NCI-H345 treated with DMSO at 0.1 percent for 48 hours (cell line): ENCODE results near the gene CNBD2.
"Not testable (repeated sequence)": the region's sequence is repeated elsewhere in the genome, so short reads cannot be mapped to it uniquely, and the experiment has no call there.

ENCODE experiments used
- DNase-seq: peaks from one replicate; lab custom pipeline; 2025; ENCODE audit not compliant: unreplicated experiment; lab: John Stamatoyannopoulos, UW

Gene CNBD2

DNA sequence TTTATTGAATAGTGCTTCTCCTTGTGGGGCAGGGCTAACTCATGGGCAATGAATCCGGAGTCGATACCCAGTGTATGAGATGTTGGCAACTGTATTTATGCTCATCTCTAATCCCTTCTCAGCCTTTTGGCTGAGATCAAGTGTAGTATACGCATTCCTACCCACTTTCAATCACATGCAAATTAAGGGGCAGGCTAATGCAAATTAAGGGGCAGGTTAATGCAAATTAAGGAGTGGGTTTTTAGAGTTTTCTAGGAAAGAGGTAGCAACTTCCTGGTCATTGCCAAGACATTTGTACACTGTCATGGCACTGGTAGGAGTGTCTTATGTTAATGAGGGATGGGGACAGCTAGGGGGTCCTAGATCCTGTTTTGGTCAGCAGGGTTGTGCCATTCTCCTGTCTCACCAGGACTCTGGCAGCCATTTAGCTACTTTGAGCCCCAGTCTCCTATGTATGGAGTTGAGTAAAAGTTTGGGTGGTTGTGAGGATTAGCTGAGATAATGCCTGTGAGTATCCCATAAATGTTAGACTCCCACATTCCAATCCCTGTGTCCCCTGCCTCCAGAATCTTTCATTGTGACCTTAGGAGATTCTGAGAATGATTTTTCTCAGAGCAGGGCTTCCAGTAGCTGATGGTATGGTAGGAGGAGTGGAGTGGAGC is at the start of gene CNBD2:
Gene CNBD2, plus strand, starts transcription at position 612 of the 662 bp plus-strand sequence. CDS start 173 bp downstream, outside the sequence.
- DNase-seq, result no peak

- DNase-seq, result no peak
Observed at GRCh38 chr20:35920523-35920922, 47.9 kb upstream of the CNBD2 start.

DNA sequence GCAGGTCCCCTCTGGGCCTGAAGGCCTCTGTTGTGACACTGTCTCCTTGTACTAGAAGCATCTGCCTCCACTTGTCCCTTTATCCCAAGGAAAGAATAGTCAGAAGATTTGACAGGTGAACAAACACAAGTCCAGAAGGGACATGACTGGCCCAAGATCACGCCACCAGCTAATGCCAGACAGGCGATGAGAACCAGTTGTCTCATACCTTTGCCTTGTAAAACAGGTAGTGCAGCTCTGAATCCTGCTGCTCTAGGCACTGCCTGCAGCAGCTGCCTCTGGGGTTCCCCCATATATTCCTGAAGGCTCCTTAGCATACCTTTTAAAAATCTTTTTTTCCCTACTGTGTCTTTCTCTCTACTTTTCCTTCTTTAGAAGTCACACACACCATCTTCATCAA is 39.1 kb upstream of the CNBD2 start:
- DNase-seq, result no peak

GRCh38 chr20:35934050-35934449 is 34.3 kb upstream of the CNBD2 start:
- no peak for DNase-seq

DNA sequence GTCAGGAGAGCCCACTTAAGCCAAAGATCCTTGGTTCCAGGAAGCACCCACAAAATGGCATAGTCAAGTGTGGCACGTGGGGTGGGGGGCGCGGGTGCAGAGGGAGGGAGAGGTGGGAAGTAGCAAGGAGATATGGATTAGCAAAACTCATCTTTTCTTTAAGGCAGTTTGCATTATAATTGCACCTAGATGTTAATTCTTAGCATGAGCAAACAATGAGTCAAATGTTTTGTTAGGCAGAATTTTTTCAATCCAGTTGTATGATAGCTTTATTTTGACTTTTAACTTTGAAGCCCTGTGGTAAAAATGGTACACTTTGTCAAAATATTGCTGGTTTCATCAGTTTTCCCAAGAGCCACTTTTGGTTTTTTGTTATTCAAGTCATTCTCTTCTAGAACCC is 29.1 kb upstream of the CNBD2 start:
- DNase-seq, result no peak

GRCh38 chr20:35941620-35942019 is 26.8 kb upstream of the CNBD2 start:
- no peak for DNase-seq

- no peak for DNase-seq
Observed at GRCh38 chr20:35942243-35942642, 26.1 kb upstream of the CNBD2 start.

DNA sequence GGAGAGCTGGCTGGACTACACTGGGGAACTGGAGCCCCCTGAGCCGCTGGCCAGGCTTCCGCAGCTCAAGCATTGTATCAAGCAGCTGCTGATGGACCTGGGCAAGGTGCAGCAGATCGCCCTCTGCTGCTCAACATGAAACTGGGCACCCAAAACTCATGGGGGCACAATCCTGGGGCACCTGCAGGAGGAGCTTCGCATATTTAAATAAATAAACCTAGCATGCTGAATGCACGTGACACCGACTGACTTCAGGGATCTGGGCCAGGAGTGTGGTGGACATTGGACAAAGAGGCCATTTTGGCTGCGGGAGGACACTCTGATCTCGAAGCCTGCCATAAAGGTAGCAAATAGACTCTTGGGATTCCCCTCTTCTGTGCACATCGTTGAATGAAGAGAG is 20.9 kb upstream of the CNBD2 start:
- peak; percentile 16 for DNase-seq

DNA sequence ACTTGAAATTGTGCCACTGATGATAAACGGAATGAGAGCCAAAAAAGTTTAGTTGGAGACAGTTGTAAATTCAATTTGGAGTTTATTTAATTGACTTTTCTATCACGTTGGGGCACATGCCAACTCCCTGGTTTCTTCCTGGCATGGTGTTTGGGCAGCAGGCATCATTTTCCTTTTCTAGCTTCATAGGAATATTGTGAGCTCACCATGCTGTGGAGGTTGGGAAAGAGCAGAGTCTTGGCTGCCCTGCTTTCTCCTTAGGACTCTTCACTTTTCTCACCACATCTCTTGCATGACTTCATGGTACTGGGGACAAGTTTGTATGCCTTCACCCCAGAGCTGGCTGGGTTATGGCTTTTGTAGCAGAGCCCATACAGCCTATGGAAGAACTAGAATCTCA is 20.5 kb upstream of the CNBD2 start:
- no peak for DNase-seq

GRCh38 chr20:35950093-35950492 is 18.3 kb upstream of the CNBD2 start:
- DNase-seq, result no peak

DNA sequence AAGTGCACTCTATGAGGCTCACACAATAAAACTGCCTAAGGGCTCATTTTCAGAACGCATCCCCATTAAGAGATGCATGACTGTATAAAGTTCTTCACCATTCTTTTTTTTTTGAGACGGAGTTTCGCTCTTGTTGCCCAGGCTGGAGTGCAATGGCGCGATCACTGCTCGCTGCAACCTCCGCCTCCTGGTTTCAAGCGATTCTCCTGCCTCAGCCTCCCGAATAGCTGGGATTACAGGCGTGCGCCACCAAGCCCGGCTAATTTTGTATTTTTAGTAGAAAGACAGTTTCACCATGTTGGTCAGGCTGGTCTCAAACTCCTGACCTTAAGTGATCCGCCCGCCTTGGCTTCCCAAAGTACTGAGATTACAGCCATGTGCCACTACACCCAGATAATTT is 16.3 kb upstream of the CNBD2 start:
- not testable (repeated sequence) for DNase-seq

DNA sequence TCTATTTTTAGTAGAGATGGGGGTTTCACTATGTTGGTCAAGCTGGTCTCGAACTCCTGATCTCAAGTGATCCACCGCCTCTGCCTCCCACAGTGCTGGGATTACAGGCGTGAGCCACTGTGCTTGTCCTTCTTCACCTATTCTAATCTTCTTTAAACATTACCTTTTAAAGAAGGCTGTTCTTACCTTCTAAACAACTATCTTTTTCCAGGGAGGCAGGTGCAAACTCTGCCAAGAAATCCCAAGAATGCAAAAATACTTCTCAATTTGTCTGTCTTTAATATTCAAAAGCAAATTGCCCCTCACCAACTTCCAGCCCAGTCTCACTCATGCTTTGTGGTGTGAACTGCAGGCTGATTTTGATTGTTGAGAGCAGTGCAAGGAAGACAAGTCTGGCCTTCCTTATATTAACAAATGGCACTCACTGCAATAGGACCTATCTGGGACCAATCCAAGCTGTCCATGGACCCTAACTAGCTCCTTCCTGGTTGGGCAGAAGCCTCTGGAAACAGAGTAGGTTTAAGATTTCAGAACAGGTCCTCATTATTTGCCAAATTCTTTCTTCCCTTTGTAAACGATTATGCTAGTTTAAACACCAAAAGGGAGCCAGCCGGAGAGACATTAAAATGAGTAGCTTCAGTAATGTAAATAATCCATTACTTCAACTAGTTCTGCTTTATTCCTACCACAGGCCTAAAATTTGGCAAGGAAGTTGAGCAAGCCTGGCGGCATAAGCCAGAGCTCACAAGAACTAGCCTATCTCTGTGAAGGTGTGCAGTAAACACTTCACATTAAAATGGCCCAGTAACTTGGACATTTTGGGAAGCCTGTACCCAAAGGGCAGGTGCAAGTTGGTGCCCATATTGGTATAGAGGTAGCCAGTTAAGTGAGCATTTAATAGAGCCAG is 15.7 kb upstream of the CNBD2 start:
- no peak for DNase-seq

DNA sequence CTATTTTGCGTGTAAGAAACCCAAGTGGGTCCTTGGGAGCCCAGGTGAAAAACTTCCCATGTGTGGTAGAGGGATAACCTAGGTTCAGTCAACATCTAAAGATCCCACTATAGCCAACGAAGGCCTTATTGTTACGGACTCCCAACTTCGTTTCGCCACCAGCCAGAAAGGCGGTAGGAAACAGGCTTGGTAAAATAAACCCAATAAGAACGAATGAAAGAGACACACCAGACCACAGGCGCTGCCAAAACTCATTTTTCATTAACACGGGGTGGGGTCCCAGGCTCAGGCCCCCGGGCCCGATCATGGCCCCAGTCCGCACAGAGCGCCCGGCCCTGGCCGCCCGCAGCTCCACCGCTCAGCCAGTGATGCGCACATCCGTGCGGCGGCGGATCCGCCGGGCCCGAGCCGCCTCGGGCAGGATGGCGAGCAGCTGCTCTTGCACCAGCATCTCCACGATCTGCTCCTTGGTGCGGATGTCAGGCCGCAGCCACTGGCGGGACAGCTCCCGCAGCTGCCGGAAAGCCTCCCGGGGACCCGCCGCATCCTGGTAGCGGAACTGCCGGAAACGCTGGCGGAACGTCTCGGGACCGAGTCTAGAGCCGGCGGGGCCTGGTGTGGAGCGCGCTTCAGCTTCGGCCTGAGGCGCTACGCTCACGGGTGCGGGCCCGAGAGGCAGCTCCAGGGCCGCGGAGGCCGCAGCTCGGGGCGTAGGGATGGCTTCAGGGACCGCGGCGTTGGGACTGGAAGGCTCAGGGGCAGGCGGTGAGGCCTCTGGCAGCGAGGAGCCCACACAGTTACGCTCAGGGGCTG is 14.8 kb upstream of the CNBD2 start:
- DNase-seq, result no peak

GRCh38 chr20:35954200-35954906 is 14.0 kb upstream of the CNBD2 start, which contains the start of gene SCAND1:
TSS of gene SCAND1 (minus strand) at chr20:35954502. CDS start at chr20:35954284, 218 bp downstream.
- peak; percentile 99 for DNase-seq

- DNase-seq, result no peak
Observed at GRCh38 chr20:35954907-35955251, 13.5 kb upstream of the CNBD2 start.

- DNase-seq, result no peak
Observed at GRCh38 chr20:35956616-35957015, 11.8 kb upstream of the CNBD2 start.

GRCh38 chr20:35959291-35959690 is 9.1 kb upstream of the CNBD2 start:
- not testable (repeated sequence) for DNase-seq

GRCh38 chr20:35963878-35964277 is 4.5 kb upstream of the CNBD2 start:
- DNase-seq, result no peak

- DNase-seq, result no peak
Observed at GRCh38 chr20:35968930-35969329, 540 bp downstream of the CNBD2 start.

DNA sequence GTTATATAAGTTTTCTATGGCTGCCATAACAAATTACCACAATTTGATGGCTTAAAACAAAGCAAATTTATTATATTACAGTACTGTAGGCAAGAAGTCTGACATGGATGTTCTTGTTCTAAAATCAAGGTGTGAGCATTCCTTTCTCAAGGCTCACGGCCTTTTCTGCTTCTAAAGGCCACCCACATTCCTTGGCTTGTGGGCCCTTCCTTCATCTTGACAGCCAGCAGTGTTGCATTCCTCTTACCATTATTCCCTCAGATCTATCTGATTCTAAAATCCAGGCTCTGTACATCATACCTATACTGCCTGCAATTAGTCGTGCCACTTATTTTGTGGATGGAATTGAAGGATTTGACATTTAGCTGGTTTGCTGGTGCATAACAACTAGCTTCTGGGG is 3.6 kb downstream of the CNBD2 start:
- DNase-seq, result no peak

GRCh38 chr20:35972462-35972861 is 4.1 kb downstream of the CNBD2 start:
- DNase-seq, result no peak
